ENCODE results near the gene AVP.
"Not testable (repeated sequence)": the region's sequence is repeated elsewhere in the genome, so short reads cannot be mapped to it uniquely, and the experiment has no call there.

Gene AVP

DNA sequence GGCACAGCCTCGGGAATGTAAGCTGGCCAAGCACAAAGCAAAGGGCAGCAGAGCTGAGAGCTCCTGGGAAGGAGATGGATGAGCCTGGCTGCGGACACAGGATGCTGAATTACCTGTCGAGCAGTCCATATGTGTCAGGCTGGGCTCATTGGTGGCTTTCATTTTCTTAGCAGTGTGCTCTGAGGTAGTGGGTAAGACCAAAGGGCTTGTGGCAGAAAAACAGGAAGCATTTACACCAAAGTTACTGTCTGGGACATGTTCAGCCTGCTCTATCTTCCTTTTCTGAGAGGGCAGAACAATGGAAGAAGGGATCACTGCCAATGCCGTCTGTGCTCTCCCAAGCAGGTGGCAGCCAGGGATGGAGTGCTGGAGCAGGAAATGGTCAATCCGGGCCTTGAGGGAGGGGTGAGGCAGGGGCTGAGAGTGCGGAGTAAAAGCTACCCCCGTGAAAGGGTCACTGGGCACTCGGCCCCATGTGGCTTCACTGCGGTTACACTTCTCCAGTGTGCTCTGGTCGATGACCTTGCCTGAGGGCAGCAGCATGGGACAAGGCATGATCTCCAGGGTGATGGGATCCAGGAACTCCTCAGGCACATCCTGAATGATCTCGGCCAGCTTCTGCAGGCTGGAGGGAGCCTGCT, 36.9 kb upstream of the AVP start:
- Mint-ChIP-seq H3K36me3 (ENCODE audit: insufficient read depth) (peaks cover 11% of the 10 kb centered on the region), H3K27me3 (no peaks in the 10 kb centered on the region), H3K4me3 (no peak overlapping the region), H3K9me3 (no peaks in the 10 kb centered on the region), H3K27ac (peak overlapping the region; percentile 42 to 49), H3K4me1 (ENCODE audit: low read depth in 2 of 2) (peaks cover 13 to 14% of the 10 kb centered on the region in 2 donors)
- DNase-seq = no peak
- no peak for ATAC-seq (replicated peaks)

- H3K9me3 Mint-ChIP-seq = no peaks in the 10 kb centered on the region
- no peak overlapping the region for H3K27ac Mint-ChIP-seq
- no peak overlapping the region for H3K4me3 Mint-ChIP-seq
- no peak for ATAC-seq (replicated peaks)
- no peak for DNase-seq
- no peaks in the 10 kb centered on the region for H3K27me3 Mint-ChIP-seq
- H3K36me3 Mint-ChIP-seq (ENCODE audit: insufficient read depth) = peaks cover 15% of the 10 kb centered on the region
- H3K4me1 Mint-ChIP-seq (ENCODE audit: low read depth in 2 of 2) = peaks cover 16% of the 10 kb centered on the region in 2 donors
These were observed 34.5 kb upstream of the AVP start for GRCh38 chr20:3119044-3119443.

GRCh38 chr20:3117839-3118379, 33.4 kb upstream of the AVP start:
- not testable (repeated sequence) for H3K27me3 Mint-ChIP-seq; H3K4me3 Mint-ChIP-seq; H3K9me3 Mint-ChIP-seq; DNase-seq; H3K27ac Mint-ChIP-seq; ATAC-seq (replicated peaks)
- Mint-ChIP-seq H3K4me1 (ENCODE audit: low read depth in 2 of 2) (peaks cover 11 to 14% of the 10 kb centered on the region in 2 donors), H3K36me3 (ENCODE audit: insufficient read depth) (peaks cover 17% of the 10 kb centered on the region)

DNA sequence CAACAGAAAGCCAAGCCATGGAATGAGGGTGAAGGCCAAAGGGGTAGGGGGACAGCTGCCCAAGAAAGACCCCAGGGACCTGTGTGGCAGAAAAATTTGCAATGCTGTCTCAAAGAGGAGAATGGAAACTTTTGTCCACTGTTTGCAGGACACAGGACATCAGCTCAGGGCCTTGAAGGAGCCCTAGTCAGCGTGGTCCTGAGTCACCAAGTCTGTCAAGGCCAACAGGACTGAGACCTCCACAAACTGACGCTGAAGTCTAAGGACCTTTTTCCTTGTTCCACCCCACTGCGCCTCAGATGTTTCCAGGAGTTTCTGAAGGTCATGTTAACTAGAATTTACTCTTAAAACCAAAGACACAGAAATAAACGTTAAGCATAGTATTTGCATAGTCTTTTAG, 31.8 kb upstream of the AVP start:
- Mint-ChIP-seq H3K9me3 (no peaks in the 10 kb centered on the region), H3K27me3 (no peaks in the 10 kb centered on the region), H3K27ac (peak overlapping the region in 1 of 2 donors; percentile 19), H3K4me1 (ENCODE audit: low read depth in 2 of 2) (peaks cover 8 to 9% of the 10 kb centered on the region in 2 donors), H3K36me3 (ENCODE audit: insufficient read depth) (peaks cover 11% of the 10 kb centered on the region), H3K4me3 (no peak overlapping the region)
- ATAC-seq (replicated peaks) (no peak), DNase-seq (no peak)

DNA sequence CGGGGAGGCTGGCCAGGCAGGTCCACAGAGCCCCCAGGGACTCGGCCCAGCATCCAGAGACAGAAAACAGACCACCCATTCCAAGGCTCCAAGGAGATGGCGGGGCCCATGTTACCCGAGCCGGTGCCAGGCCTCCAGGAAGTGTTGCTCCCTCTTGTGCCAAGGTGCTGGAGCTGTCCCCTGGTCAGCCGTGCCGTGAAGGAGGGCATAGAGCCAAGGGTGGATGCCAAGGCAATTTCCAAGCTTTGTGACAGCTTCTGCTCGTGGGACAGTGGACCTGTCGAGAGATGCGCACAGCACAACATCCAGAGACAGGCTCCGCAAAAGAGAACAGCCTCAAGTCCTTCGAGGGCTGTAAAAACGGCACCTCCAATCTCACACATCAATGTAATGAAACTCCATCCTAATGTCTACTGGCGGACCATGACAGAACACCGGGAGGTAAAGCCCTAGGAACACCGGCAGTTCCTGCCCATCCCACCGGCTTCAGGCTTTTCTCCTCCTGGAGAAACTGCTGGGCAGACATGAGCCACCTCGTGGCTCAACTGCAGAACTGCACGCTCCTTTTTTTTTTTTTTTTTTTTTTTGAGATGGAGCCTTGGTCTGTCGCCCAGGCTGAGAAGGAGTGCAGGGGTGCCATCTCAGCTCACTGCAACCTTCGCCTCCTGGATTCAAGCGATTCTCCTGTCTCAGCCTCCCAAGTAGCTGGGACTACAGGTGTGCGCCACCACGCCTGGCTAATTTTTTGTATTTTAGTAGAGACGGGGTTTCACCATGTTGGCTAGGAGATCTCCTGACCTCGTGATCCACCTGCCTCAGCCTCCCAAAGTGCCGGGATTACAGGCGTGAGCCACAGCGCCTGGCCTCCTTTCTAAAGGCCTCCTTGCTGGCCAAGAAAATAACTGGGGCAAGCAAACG, 30.9 kb upstream of the AVP start:
- ATAC-seq (replicated peaks) = peak; percentile 35
- Mint-ChIP-seq H3K4me1 (ENCODE audit: low read depth in 2 of 2) (peaks cover 2 to 10% of the 10 kb centered on the region in 2 donors), H3K9me3 (no peaks in the 10 kb centered on the region), H3K27me3 (no peaks in the 10 kb centered on the region), H3K27ac (peak overlapping the region in 1 of 2 donors; percentile 19), H3K4me3 (no peak overlapping the region), H3K36me3 (ENCODE audit: insufficient read depth) (peaks cover 12% of the 10 kb centered on the region)
- DNase-seq = peak in 1 of 3 experiments; percentile 14

GRCh38 chr20:3111995-3112394, 27.5 kb upstream of the AVP start:
- Mint-ChIP-seq H3K27me3 (no peaks in the 10 kb centered on the region), H3K4me1 (ENCODE audit: low read depth in 2 of 2) (peaks cover 2 to 10% of the 10 kb centered on the region in 2 donors), H3K27ac (peak overlapping the region in 1 of 2 donors; percentile 8), H3K4me3 (no peak overlapping the region), H3K36me3 (ENCODE audit: insufficient read depth) (peaks cover 20% of the 10 kb centered on the region), H3K9me3 (no peaks in the 10 kb centered on the region)
- ATAC-seq (replicated peaks) = no peak
- DNase-seq = no peak

DNA sequence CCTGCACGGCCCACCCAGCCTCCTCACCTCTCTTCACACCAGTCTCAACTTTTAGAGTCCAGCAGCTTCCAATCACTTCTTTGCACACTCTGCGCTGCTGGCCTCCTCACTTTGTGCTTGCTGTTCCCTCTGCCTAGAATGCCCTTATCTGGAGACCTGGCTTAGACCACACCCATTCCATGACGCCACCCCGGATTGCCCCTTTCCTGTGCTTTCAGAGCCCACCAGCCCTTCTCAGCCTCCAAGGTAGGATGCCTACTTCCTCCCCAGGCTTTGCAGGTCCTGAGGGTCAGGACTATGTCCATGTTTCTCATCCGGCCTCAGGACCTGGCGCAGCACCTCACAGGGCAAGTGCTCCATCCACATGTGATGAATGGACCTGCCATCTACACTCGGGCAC, 27.0 kb upstream of the AVP start:
- Mint-ChIP-seq H3K27me3 (no peaks in the 10 kb centered on the region), H3K27ac (peak overlapping the region in 1 of 2 donors; percentile 8), H3K9me3 (no peaks in the 10 kb centered on the region), H3K4me3 (no peak overlapping the region), H3K4me1 (ENCODE audit: low read depth in 2 of 2) (peaks cover 3 to 10% of the 10 kb centered on the region in 2 donors), H3K36me3 (ENCODE audit: insufficient read depth) (peaks cover 24% of the 10 kb centered on the region)
- DNase-seq = no peak
- ATAC-seq (replicated peaks) = no peak

- H3K27ac Mint-ChIP-seq = no peak overlapping the region
These were observed 25.1 kb upstream of the AVP start for GRCh38 chr20:3109350-3110302.

GRCh38 chr20:3107464-3108025, 23.0 kb upstream of the AVP start:
- Mint-ChIP-seq H3K36me3 (ENCODE audit: insufficient read depth) (peaks cover 13% of the 10 kb centered on the region), H3K4me3 (no peak overlapping the region), H3K27me3 (no peaks in the 10 kb centered on the region), H3K9me3 (no peaks in the 10 kb centered on the region), H3K4me1 (ENCODE audit: low read depth in 2 of 2) (peaks cover 8 to 13% of the 10 kb centered on the region in 2 donors), H3K27ac (peak overlapping the region in 1 of 2 donors; percentile 61)
- ATAC-seq (replicated peaks) = no peak
- DNase-seq = no peak

More at GRCh38 chr20:3109350-3110302, 25.1 kb upstream of the AVP start:
- H3K4me1 Mint-ChIP-seq (ENCODE audit: low read depth in 2 of 2) = peaks cover 1 to 6% of the 10 kb centered on the region in 2 donors
- H3K36me3 Mint-ChIP-seq (ENCODE audit: insufficient read depth) = peaks cover 20% of the 10 kb centered on the region
- ATAC-seq (replicated peaks) (no peak), DNase-seq (no peak)
- no peak overlapping the region for H3K4me3 Mint-ChIP-seq
- no peaks in the 10 kb centered on the region for H3K27me3 Mint-ChIP-seq
- H3K9me3 Mint-ChIP-seq = no peaks in the 10 kb centered on the region

DNA sequence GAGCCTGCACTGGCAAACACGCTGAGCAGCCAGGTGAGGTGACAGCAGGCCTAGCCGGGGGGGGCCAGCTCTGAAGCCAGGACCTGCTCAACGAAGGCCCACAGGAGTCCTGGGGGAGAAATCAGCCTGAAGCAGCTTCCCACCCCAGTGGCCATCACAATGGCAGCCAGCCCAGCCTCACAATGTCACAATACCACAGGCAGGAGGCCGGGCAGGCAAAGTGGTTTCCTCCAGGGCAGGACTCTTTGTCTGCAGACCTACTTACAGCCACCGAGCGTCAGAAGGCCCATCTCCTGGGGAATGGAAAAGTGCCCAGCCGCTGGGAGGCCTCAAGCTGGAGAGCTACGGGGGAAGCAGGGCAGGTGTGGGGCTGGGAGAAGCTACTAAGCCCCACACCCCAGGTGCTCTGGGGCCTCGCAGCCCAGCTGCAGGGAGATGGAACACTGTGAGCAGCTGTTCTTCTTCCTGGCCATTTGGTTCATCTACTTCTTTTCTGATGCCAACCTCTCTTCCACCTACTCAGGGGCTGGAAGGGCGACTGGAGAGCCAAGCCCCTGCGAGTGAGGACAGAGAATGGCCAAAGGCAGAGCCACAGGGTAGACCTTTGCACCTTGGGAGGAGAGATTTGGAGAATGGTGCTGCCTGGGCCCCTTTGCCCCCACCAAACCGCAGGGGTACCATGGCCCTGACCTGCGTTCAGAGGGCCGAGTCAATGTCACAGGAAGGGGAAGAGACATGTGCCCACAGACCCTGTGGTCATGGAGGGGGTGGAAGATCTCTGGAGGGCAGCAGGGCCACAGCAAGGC, 22.3 kb upstream of the AVP start:
- Mint-ChIP-seq H3K4me1 (ENCODE audit: low read depth in 2 of 2) (peaks cover 14 to 20% of the 10 kb centered on the region in 2 donors), H3K27ac (peak overlapping the region in 1 of 2 donors; percentile 61), H3K4me3 (no peak overlapping the region), H3K9me3 (no peaks in the 10 kb centered on the region), H3K36me3 (ENCODE audit: insufficient read depth) (peaks cover 13% of the 10 kb centered on the region), H3K27me3 (no peaks in the 10 kb centered on the region)
- ATAC-seq (replicated peaks) = no peak
- no peak for DNase-seq

DNA sequence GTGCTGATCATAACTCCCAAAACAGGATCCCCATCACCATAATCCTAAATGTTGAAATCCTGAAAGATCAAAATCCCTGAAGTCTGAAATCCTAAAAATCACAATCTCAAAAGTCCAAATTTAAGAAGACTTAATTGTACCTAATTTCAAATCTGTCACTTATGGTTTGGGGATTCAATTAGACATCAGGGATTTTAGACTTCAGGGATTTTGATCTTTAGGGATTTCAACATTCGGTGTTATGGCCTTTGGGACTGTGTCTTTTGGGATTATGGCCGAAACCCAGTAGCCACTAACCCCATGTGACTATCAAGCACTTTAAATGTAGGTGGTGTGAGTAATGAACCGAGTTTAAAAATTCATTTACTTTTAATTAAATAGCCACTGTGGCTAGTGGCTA, 21.7 kb upstream of the AVP start:
- ATAC-seq (replicated peaks) (no peak), DNase-seq (no peak)
- Mint-ChIP-seq H3K9me3 (no peaks in the 10 kb centered on the region), H3K36me3 (ENCODE audit: insufficient read depth) (peaks cover 13% of the 10 kb centered on the region), H3K4me1 (ENCODE audit: low read depth in 2 of 2) (peaks cover 17 to 20% of the 10 kb centered on the region in 2 donors), H3K4me3 (no peak overlapping the region), H3K27ac (no peak overlapping the region), H3K27me3 (no peaks in the 10 kb centered on the region)
